ENCODE measurements around the gene TCF19. TPM values are rescaled to one million over a fixed set of nuclear protein-coding genes. Genes with fewer than 3 reads are reported as not detected.

TCF19 gene
- total RNA-seq, 2 experiments from 2014 or later: 56.7 to 61.6 TPM

- POLR2A ChIA-PET: interaction anchor here (0.6 kb wide), 1 partner anchor 16 kb away, joined by 3 read pairs; no protein-coding TSS in a partner anchor
These were observed 26.8 kb upstream of the TCF19 start for GRCh38 chr6:31131595-31131994.

GRCh38 chr6:31132806-31133205 is 25.6 kb upstream of the TCF19 start:
- H3K4me2 ChIP-seq (ENCODE audit: low read length): no peak overlapping the region
- CTCF ChIA-PET (ENCODE audit: unreplicated experiment): interaction anchor here (0.6 kb wide), 1 partner anchor 172 kb away, joined by 3 read pairs; no protein-coding TSS in a partner anchor
- no peak overlapping the region for H3K4me3 ChIP-seq (ENCODE audit: low read depth, low read length, poor library complexity, severe bottlenecking)
- no peaks in the 10 kb centered on the region for H3K79me2 ChIP-seq (ENCODE audit: insufficient read depth, low read depth, low read length)
- BruUV-seq (replicated peaks): no TSS peak
- H3K9me2 ChIP-seq (ENCODE audit: insufficient read depth, low read length): no peaks in the 10 kb centered on the region
- no peak for DNase-seq (ENCODE audit: low spot score)
- POLR2A ChIA-PET: no interaction called here
- H4K20me1 ChIP-seq (ENCODE audit: insufficient read depth, low read length): no peaks in the 10 kb centered on the region
- TF ChIP-seq EZH2phosphoT487 (IDR thresholded peaks at IDR 0.05; ENCODE audit: borderline replicate concordance, low read depth, low read length): no peak
- TF ChIP-seq CTCF (conservative IDR thresholded peaks at IDR 0.05; ENCODE audit: low read length): no peak
- H3K9me3 ChIP-seq (ENCODE audit: low read length): no peaks in the 10 kb centered on the region
- intact Hi-C loops (cut with micrococcal nuclease; ENCODE audit: unreplicated experiment): no loop called here
- H3K36me3 ChIP-seq (ENCODE audit: insufficient read depth, low read length): no peaks in the 10 kb centered on the region
- H3K4me1 ChIP-seq (ENCODE audit: insufficient read depth, low read length, poor library complexity, severe bottlenecking): peaks cover 4% of the 10 kb centered on the region
- no peak overlapping the region for H3K27ac ChIP-seq (ENCODE audit: low read depth, low read length, poor library complexity, severe bottlenecking)
- no peak overlapping the region for H2AFZ ChIP-seq (ENCODE audit: low read length)

More at GRCh38 chr6:31131595-31131994, 26.8 kb upstream of the TCF19 start:
- no peaks in the 10 kb centered on the region for H3K36me3 ChIP-seq (ENCODE audit: insufficient read depth, low read length)
- intact Hi-C loops (cut with micrococcal nuclease; ENCODE audit: unreplicated experiment): no loop called here
- no peak overlapping the region for H3K4me3 ChIP-seq (ENCODE audit: low read depth, low read length, poor library complexity, severe bottlenecking)
- no peaks in the 10 kb centered on the region for H4K20me1 ChIP-seq (ENCODE audit: insufficient read depth, low read length)
- BruUV-seq (replicated peaks): no TSS peak
- CTCF ChIA-PET (ENCODE audit: unreplicated experiment): no interaction called here
- no peak overlapping the region for H3K27ac ChIP-seq (ENCODE audit: low read depth, low read length, poor library complexity, severe bottlenecking)
- H3K79me2 ChIP-seq (ENCODE audit: insufficient read depth, low read depth, low read length): no peaks in the 10 kb centered on the region
- no peak for DNase-seq (ENCODE audit: low spot score)
- no peaks in the 10 kb centered on the region for H3K9me3 ChIP-seq (ENCODE audit: low read length)
- H3K4me2 ChIP-seq (ENCODE audit: low read length): no peak overlapping the region
- no peak overlapping the region for H2AFZ ChIP-seq (ENCODE audit: low read length)
- H3K9me2 ChIP-seq (ENCODE audit: insufficient read depth, low read length): no peaks in the 10 kb centered on the region
- H3K4me1 ChIP-seq (ENCODE audit: insufficient read depth, low read length, poor library complexity, severe bottlenecking): no peaks in the 10 kb centered on the region
- TF ChIP-seq EZH2phosphoT487 (IDR thresholded peaks at IDR 0.05; ENCODE audit: borderline replicate concordance, low read depth, low read length): no peak
- no peak for TF ChIP-seq CTCF (conservative IDR thresholded peaks at IDR 0.05; ENCODE audit: low read length)

- TF ChIP-seq EZH2phosphoT487 (IDR thresholded peaks at IDR 0.05; ENCODE audit: borderline replicate concordance, low read depth, low read length) (no peak), CTCF (conservative IDR thresholded peaks at IDR 0.05; ENCODE audit: low read length) (no peak)
- H3K4me2 ChIP-seq (ENCODE audit: low read length): no peak overlapping the region
- H3K27ac ChIP-seq (ENCODE audit: low read depth, low read length, poor library complexity, severe bottlenecking): no peak overlapping the region
- H4K20me1 ChIP-seq (ENCODE audit: insufficient read depth, low read length): no peaks in the 10 kb centered on the region
- H3K9me3 ChIP-seq (ENCODE audit: low read length): no peaks in the 10 kb centered on the region
- intact Hi-C loops (cut with micrococcal nuclease; ENCODE audit: unreplicated experiment): no loop called here
- ChIA-PET POLR2A (no interaction called here), CTCF (ENCODE audit: unreplicated experiment) (no interaction called here)
- H3K4me1 ChIP-seq (ENCODE audit: insufficient read depth, low read length, poor library complexity, severe bottlenecking): peaks cover 6% of the 10 kb centered on the region
- H3K9me2 ChIP-seq (ENCODE audit: insufficient read depth, low read length): no peaks in the 10 kb centered on the region
- no peak overlapping the region for H2AFZ ChIP-seq (ENCODE audit: low read length)
- no peak overlapping the region for H3K4me3 ChIP-seq (ENCODE audit: low read depth, low read length, poor library complexity, severe bottlenecking)
- no peaks in the 10 kb centered on the region for H3K79me2 ChIP-seq (ENCODE audit: insufficient read depth, low read depth, low read length)
- BruUV-seq (replicated peaks): no TSS peak
- no peaks in the 10 kb centered on the region for H3K36me3 ChIP-seq (ENCODE audit: insufficient read depth, low read length)
- no peak for DNase-seq (ENCODE audit: low spot score)
These were observed 22.7 kb upstream of the TCF19 start for GRCh38 chr6:31135710-31136109.

All from OCI-LY7 (cell line).